GM18858 (cell line): Measurements from ENCODE around the gene ASCC1.
"Not testable (repeated sequence)": the region's sequence is repeated elsewhere in the genome, so short reads cannot be mapped to it uniquely, and the experiment has no call there.

Experiments used
- ATAC-seq: cut with Tn5 transposase; IDR thresholded peaks from one replicate; pipeline ENCODE4 v1.9.1; 2021; ENCODE audit not compliant: unreplicated experiment

Gene ASCC1

GRCh38 chr10:72173619-72174296 lies 42.3 kb downstream of the ASCC1 start:
- ATAC-seq: peak; percentile 45

- ATAC-seq: no peak
These were observed 42.8 kb downstream of the ASCC1 start for GRCh38 chr10:72173262-72173618.

GRCh38 chr10:72171175-72171630 lies 44.9 kb downstream of the ASCC1 start:
- no peak for ATAC-seq

DNA sequence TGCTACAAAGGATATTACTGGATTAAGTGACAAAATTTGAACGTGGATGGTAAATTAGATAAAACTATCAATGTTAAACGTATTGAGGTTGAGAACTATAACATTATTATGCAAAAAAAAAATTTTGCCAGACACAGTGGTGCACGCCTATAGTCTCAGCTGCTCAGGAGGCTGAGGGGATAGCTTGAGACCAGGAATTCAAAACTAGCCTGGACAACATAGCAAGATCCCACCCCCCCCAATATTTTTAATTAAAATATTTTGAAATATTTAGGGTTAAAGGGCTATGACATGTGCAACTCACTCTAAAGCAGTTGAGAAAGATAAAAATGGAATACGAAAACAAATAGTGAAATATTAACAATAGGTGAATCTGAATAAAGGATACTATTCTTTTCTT lies 45.3 kb downstream of the ASCC1 start:
- ATAC-seq: no peak

GRCh38 chr10:72170263-72170662 lies 45.8 kb downstream of the ASCC1 start:
- ATAC-seq: no peak

- no peak for ATAC-seq
These were observed 49.0 kb downstream of the ASCC1 start for GRCh38 chr10:72167118-72167517.

DNA sequence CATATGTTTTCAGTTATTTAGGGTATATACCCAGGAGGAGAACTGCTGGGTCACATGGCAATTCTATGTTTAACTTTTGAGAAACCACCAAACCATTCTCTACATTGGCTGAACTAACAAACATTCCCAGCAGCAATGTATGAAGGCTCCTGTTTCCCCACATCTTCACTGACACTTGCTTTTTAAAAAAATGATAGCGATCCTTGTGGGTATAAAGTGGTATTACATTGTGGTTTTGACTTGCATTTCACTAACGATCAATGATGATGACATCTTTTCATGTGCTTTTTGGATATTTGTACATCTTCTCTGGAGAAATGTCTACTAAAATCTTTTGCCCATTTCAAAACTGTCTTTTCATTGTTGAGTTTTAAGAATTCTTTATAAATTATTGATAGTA lies 51.5 kb downstream of the ASCC1 start:
- no peak for ATAC-seq

DNA sequence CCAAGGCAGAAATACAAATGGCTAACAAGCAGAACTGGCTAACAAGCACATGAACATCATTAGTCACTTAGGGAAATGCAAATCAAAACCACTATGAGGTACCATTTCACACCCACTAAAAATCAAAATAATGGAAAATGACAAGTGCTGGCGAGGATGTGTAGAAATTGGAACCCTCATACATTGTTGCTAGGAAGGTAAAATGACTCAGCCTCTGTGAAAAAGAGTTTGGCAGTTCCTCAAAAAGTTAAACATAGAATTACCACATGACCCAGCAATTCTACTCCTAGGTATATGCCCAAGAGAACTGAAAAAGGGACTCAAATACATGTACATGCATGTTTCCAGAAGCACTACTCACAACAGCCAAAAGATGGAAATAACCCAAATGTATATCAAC lies 53.1 kb downstream of the ASCC1 start:
- ATAC-seq: no peak

DNA sequence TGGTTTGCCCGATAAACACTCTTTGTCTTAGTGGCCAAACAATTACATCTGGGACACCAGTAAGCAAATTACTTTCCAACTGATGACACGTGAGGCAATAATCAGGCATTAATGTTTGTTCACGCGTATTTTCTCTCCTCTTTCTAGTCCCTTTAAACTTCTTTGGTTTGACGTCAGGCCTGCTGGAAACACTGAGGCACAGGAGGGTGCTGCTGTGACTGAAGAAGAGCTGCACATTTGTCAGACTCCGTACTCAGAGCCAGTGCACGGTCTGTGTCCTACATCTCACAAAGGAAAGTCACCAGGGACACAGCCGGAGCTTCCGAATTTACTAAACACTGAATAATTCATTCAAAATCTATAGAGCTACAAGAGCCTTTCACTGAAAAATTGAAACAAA lies 57.9 kb downstream of the ASCC1 start:
- ATAC-seq: no peak

- no peak for ATAC-seq
These were observed 59.9 kb downstream of the ASCC1 start for GRCh38 chr10:72156223-72156622.

- no peak for ATAC-seq
These were observed 63.8 kb downstream of the ASCC1 start for GRCh38 chr10:72152286-72152685.

DNA sequence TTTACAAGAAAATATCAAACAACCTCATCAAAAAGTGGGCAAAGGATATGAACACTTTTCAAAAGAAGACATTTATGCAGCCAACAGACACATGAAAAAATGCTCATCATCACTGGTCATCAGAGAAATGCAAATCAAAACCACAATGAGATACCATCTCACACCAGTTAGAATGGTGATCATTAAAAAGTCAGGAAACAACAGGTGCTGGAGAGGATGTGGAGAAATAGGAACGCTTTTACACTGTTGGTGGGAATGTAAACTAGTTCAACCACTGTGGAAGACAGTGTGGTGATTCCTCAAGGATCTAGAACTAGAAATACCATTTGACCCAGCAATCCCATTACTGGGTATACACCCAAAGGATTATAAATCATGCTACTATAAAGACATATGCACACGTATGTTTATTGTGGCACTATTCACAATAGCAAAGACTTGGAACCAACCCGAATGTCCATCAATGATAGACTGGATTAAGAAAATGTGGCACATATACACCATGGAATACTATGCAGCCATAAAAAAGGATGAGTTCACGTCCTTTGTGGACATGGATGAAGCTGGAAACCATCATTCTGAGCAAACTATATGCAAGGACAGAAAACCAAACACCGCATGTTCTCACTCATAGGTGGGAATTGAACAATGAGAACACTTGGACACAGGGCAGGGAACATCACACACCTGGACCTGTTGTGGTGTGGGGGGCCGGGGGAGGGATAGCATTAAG lies 65.2 kb downstream of the ASCC1 start:
- not testable (repeated sequence) for ATAC-seq

- not testable (repeated sequence) for ATAC-seq
These were observed 68.8 kb downstream of the ASCC1 start for GRCh38 chr10:72147324-72147584.

GRCh38 chr10:72146559-72147323 lies 69.3 kb downstream of the ASCC1 start:
- no peak for ATAC-seq

DNA sequence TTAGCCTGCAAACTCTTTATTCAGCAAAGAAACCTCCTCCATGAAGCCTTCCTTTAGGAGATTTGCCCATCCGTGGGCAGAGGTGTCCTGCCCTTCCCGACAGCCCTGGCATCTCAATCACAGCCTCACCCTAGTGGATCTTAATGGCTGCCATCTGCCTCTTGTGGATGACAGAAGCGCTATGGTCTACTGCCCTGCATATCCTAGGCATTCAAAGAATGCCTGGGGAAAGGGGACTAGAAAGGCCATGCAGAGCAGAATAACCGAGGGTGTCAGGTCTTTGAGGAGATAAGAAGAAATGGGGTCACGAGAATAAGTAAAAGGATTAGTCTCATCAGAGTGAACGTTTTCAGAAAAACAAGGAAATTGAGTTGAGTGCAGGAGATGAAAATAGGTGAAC lies 70.0 kb downstream of the ASCC1 start:
- no peak for ATAC-seq

- no peak for ATAC-seq
These were observed 70.4 kb downstream of the ASCC1 start for GRCh38 chr10:72145657-72146056.

DNA sequence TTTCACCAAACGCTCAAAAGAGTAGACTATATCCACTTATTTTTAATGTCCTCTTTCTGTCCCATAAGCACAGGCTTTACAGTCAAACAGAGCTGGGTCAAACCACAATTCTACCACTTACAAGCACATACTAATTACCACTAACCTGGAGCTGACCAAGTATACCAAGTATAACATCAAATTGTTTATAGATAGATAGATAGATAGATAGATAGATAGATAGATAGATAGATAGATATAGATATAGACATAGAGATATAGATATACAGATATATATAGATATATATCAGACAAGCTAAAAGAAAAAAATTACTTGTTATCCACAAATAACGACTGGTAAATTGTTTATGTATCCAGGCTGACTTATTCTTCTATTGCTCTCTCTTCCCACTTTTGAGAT lies 75.2 kb downstream of the ASCC1 start:
- ATAC-seq: no peak

- no peak for ATAC-seq
These were observed 75.9 kb downstream of the ASCC1 start for GRCh38 chr10:72140174-72140573.

- no peak for ATAC-seq
These were observed 78.5 kb downstream of the ASCC1 start for GRCh38 chr10:72137583-72137982.

DNA sequence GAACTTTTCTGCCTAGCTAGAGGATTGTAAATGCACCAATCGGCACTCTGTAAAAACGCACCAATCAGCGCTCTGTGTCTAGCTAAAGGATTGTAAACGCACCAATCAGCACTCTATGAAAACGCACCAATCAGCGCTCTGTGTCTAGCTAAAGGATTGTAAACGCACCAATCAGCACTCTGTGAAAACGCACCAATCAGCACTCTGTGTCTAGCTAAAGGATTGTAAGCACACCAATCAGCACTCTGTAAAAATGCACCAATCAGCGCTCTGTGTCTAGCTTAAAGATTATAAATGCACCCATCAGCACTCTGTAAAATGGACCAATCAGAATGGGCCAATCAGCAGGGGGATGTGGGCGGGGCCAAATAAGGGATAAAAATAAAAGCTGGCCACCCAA lies 79.9 kb downstream of the ASCC1 start:
- not testable (repeated sequence) for ATAC-seq

DNA sequence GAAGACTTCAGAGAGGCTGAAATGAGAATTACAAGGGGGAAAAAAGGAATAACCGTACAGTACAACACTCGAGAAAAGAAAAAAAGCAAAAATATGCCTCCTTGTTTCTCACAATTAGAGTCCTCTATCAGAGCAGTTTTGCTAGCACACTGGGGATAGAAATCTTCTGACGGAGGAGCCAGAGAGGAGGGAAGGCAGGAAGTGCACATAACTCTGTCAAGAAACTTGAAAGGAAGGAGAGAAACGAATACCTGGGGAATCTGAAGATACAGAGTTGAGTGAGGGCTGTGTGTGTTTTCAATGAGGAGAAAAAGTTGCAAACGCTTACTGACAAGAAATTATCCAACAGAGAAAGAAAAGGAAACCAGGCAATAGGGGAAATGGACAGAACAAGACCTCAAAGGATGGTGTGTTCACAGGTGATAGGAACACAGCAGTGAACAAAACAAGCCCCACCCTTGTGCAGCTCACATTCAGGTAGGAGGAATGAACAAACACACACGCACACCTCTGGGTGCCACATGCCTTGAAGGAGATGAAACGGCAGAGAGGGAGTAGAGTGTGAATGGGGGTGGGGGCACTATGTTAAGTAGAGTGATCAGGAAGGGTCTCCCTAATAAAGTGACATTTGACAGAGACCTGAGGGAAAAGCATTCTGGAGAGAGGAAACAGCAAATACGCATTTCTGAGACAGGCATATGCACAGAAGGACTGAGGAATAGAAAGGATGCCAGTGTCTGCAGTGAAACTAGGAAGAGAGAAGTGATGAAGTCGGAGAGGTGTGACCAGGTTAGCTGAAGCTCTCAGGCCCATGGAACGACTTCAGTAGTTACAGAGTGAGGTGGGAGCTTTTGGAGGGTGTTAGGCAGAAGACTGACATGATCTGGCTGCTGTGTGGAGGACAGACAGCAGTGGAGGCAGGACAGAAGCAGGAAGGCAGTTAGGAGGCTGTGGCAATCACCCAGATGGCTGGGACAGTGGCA lies 81.0 kb downstream of the ASCC1 start:
- ATAC-seq: no peak
